H1 (cell line): ENCODE data around the gene UBAP2. TPM values are rescaled to one million over a fixed set of nuclear protein-coding genes. Genes with fewer than 3 reads are reported as not detected.

Source experiments
- CTCF ChIA-PET: fragments of 300-600 bp; sonication (Branson Sonifier 250); formaldehyde crosslinking; loops from one replicate; lab custom pipeline; 2021; ENCODE audit not compliant: partially characterized antibody; lab: Charles Lee
- POLR2A ChIA-PET: fragments of 300-600 bp; sonication (Branson Sonifier 250); formaldehyde crosslinking; loops from one replicate; lab custom pipeline; 2021; ENCODE audit warnings: inconsistent platforms; ENCODE audit not compliant: partially characterized antibody; lab: Charles Lee
- DNase-seq, 2 experiments: peaks; one replicate each; pipeline versions ENCODE4 v3.0.0 to v3.0.0-alpha.2; 2010 to 2022; ENCODE audit warnings: low spot score in 2 of 2, low read depth in 1 of 2, mixed read lengths in 1 of 2
- FAIRE-seq: peaks from 2 replicates; lab custom pipeline; 2011; peaks lifted over from hg19 to GRCh38; lab: Jason Lieb, UNC
- H2AFZ ChIP-seq: 2 replicates; pipeline ENCODE4 v1.8.1; 2012; ENCODE audit warnings: low read length, inconsistent platforms
- H2AK5ac ChIP-seq: 2 replicates; pipeline ENCODE4 v1.6.1; 2013; ENCODE audit warnings: low read depth, low read length
- H2BK120ac ChIP-seq: replicated peaks from 2 replicates; pipeline ENCODE3; 2013; ENCODE audit warnings: low read depth, low read length, inconsistent platforms
- H2BK12ac ChIP-seq: 2 replicates; pipeline ENCODE4 v1.6.1; 2013; ENCODE audit warnings: low read depth, low read length
- H2BK15ac ChIP-seq: 2 replicates; pipeline ENCODE4 v1.6.1; 2013; ENCODE audit warnings: low read length
- H2BK20ac ChIP-seq: 2 replicates; pipeline ENCODE4 v1.6.1; 2013; ENCODE audit warnings: low read length
- H2BK5ac ChIP-seq: 2 replicates; pipeline ENCODE4 v1.6.1; 2013; ENCODE audit warnings: low read depth, low read length
- H3K14ac ChIP-seq: 2 replicates; pipeline ENCODE4 v1.6.1; 2013; ENCODE audit warnings: inconsistent platforms; ENCODE audit not compliant: insufficient read length
- H3K18ac ChIP-seq: 2 replicates; pipeline ENCODE4 v1.6.1; 2013; ENCODE audit warnings: low read length; ENCODE audit errors: extremely low read depth
- H3K23ac ChIP-seq: 2 replicates; pipeline ENCODE4 v1.6.1; 2013; ENCODE audit warnings: inconsistent platforms; ENCODE audit not compliant: insufficient read length
- H3K23me2 ChIP-seq: 2 replicates; pipeline ENCODE4 v1.6.1; 2013; ENCODE audit warnings: low read depth, low read length
- H3K27ac ChIP-seq: 2 replicates; pipeline ENCODE4 v1.6.1; 2011; ENCODE audit warnings: low read depth, low read length, inconsistent platforms
- H3K27me3 ChIP-seq, 4 experiments: replicated peaks in 1 of 4; 1 replicate in 1 of 4; 2 replicates in 3 of 4; pipeline versions ENCODE4 v1.6.1 to v1.8.1; 2011 to 2013; ENCODE audit warnings: low read length in 3 of 4, mild to moderate bottlenecking in 3 of 4, inconsistent platforms in 2 of 4, mixed read lengths in 2 of 4, moderate library complexity in 1 of 4; ENCODE audit not compliant: control insufficient read depth in 3 of 4, insufficient read depth in 3 of 4; ENCODE audit errors: extremely low read depth in 1 of 4
- H3K36me3 ChIP-seq, 4 experiments: 2 replicates each; pipeline versions ENCODE4 v1.6.1 to v1.8.1; 2011 to 2013; ENCODE audit warnings: mild to moderate bottlenecking in 4 of 4, low read length in 3 of 4, moderate library complexity in 2 of 4, control low read depth in 1 of 4, inconsistent platforms in 1 of 4; ENCODE audit not compliant: insufficient read depth in 4 of 4, control insufficient read depth in 2 of 4
- H3K4ac ChIP-seq: replicated peaks from 2 replicates; pipeline ENCODE3; 2013; ENCODE audit warnings: low read length, low read depth, mixed read lengths, inconsistent platforms; ENCODE audit not compliant: insufficient read length
- H3K4me1 ChIP-seq, 4 experiments: replicated peaks in 1 of 4; 1 replicate in 1 of 4; 2 replicates in 3 of 4; pipeline versions ENCODE4 v1.6.1 to v1.8.1; 2011 to 2013; ENCODE audit warnings: low read length in 3 of 4, inconsistent platforms in 2 of 4, mixed read lengths in 1 of 4; ENCODE audit not compliant: insufficient read depth in 4 of 4, control insufficient read depth in 3 of 4
- H3K4me2 ChIP-seq, 2 experiments: 2 replicates each; pipeline versions ENCODE4 v1.6.1 to v1.8.1; 2011 to 2013; ENCODE audit warnings: low read depth in 2 of 2, low read length in 2 of 2, control low read depth in 1 of 2, inconsistent platforms in 1 of 2, mild to moderate bottlenecking in 1 of 2; ENCODE audit not compliant: insufficient read depth in 1 of 2
- H3K4me3 ChIP-seq, 4 experiments: fragments of 200-600, 300-600 bp in 1 of 4; sonication (generic), shearing (Covaris generic), sonication (Bioruptor Twin) in 1 of 4; 2 replicates each; pipeline versions ENCODE4 v1.5.1 to v1.8.1; 2011 to 2016; ENCODE audit warnings: low read length in 4 of 4, low read depth in 3 of 4, control low read depth in 2 of 4, inconsistent platforms in 2 of 4, mild to moderate bottlenecking in 2 of 4, mixed read lengths in 1 of 4, moderate library complexity in 1 of 4; ENCODE audit not compliant: insufficient read depth in 2 of 4; ENCODE audit errors: extremely low read depth in 1 of 4
- H3K56ac ChIP-seq: replicated peaks from 2 replicates; pipeline ENCODE3; 2013; ENCODE audit warnings: low read depth, mild to moderate bottlenecking, mixed read lengths, low read length, inconsistent platforms; ENCODE audit not compliant: insufficient read length
- H3K79me1 ChIP-seq: 2 replicates; pipeline ENCODE4 v1.6.1; 2013; ENCODE audit warnings: low read depth, low read length, control low read depth
- H3K79me2 ChIP-seq, 2 experiments: 2 replicates each; pipeline versions ENCODE4 v1.6.1 to v1.8.1; 2012 to 2013; ENCODE audit warnings: low read length in 2 of 2, mild to moderate bottlenecking in 2 of 2, inconsistent platforms in 1 of 2; ENCODE audit not compliant: insufficient read depth in 2 of 2, control insufficient read depth in 1 of 2
- H3K9ac ChIP-seq, 4 experiments: replicated peaks in 1 of 4; 1 replicate in 1 of 4; 2 replicates in 3 of 4; pipeline versions ENCODE4 v1.6.1 to v1.8.1; 2011 to 2013; ENCODE audit warnings: low read depth in 3 of 4, low read length in 3 of 4, control low read depth in 2 of 4, mild to moderate bottlenecking in 2 of 4, moderate library complexity in 2 of 4, inconsistent platforms in 1 of 4; ENCODE audit errors: extremely low read depth in 1 of 4
- H3K9me3 ChIP-seq, 2 experiments: 2 replicates each; pipeline versions ENCODE4 v1.6.1 to v1.8.1; 2012 to 2013; ENCODE audit warnings: mild to moderate bottlenecking in 2 of 2, moderate library complexity in 2 of 2, control low read depth in 1 of 2, inconsistent platforms in 1 of 2, low read depth in 1 of 2, low read length in 1 of 2, mixed read lengths in 1 of 2; ENCODE audit not compliant: insufficient read depth in 2 of 2
- H4K20me1 ChIP-seq, 2 experiments: replicated peaks in 1 of 2; 2 replicates each; pipeline versions ENCODE3 to v1.8.1; 2011 to 2013; ENCODE audit warnings: inconsistent platforms in 2 of 2, low read length in 2 of 2, mild to moderate bottlenecking in 1 of 2; ENCODE audit not compliant: insufficient read depth in 2 of 2, control insufficient read depth in 1 of 2
- H4K5ac ChIP-seq: 2 replicates; pipeline ENCODE4 v1.6.1; 2013; ENCODE audit warnings: low read length, low read depth, mixed read lengths, inconsistent platforms; ENCODE audit not compliant: insufficient read length
- H4K8ac ChIP-seq: 2 replicates; pipeline ENCODE4 v1.8.0; 2013; ENCODE audit warnings: mild to moderate bottlenecking, moderate library complexity, low read length, inconsistent platforms; ENCODE audit not compliant: insufficient read depth; ENCODE audit errors: extremely low read depth
- H4K91ac ChIP-seq: replicated peaks from 2 replicates; pipeline ENCODE3; 2013; ENCODE audit warnings: low read length, mixed read lengths, inconsistent platforms; ENCODE audit not compliant: insufficient read length
- CREB1 ChIP-seq: IDR thresholded peaks from 2 replicates; pipeline ENCODE4 v1.6.1; 2012; ENCODE audit warnings: inconsistent platforms
- SAP30 ChIP-seq: fragments of 300-600 bp; sonication (generic); IDR thresholded peaks from 2 replicates; pipeline ENCODE4 v1.7.1; 2012; ENCODE audit warnings: low read length, moderate library complexity, mild to moderate bottlenecking, inconsistent platforms; ENCODE audit not compliant: insufficient read depth, insufficient replicate concordance
- TAF1 ChIP-seq: IDR thresholded peaks from 2 replicates; pipeline ENCODE4 v1.6.1; 2011; ENCODE audit warnings: mild to moderate bottlenecking, low read depth, low read length
- TEAD4 ChIP-seq: IDR thresholded peaks from 2 replicates; pipeline ENCODE4 v1.6.1; 2012; ENCODE audit warnings: low read depth, low read length, inconsistent platforms, mixed read lengths
- YY1 ChIP-seq: IDR thresholded peaks from 2 replicates; pipeline ENCODE4 v1.6.1; 2011; ENCODE audit warnings: low read depth, mild to moderate bottlenecking, low read length
- ZNF274 ChIP-seq: IDR thresholded peaks from 2 replicates; pipeline ENCODE4 v1.7.0; 2012; ENCODE audit warnings: low read length, borderline replicate concordance; ENCODE audit errors: extremely low read depth
- WGBS, 2 experiments: shearing (Covaris generic) in 1 of 2; methylation state at CpG; one replicate each; pipeline versions ENCODE4 v1.1.6 to v1.1.7; 2013 to 2015; ENCODE audit warnings: low lambda C conversion rate in 2 of 2, mixed read lengths in 2 of 2, inconsistent platforms in 1 of 2, low coverage in 1 of 2, missing lambda C conversion rate in 1 of 2; ENCODE audit not compliant: insufficient replicate concordance in 2 of 2, insufficient coverage in 1 of 2, insufficient read length in 1 of 2; ENCODE audit errors: extremely low coverage in 1 of 2, missing lambda C conversion rate in 1 of 2; 5-methylcytosine and 5-hydroxymethylcytosine counted together
- polyA plus RNA-seq, 7 experiments: library from polyadenylated mRNA; depleted of rRNA in 3 of 7; stranded (reverse) in 5 of 7; unstranded in 2 of 7; fragments of >200 nt in 5 of 7; fragments of 200-250 nt in 2 of 7; gene quantifications; 1 replicate in 5 of 7; 2 replicates in 1 of 7; 4 replicates in 1 of 7; pipeline versions ENCODE4 v1.2.1 to v1.2.3, GENCODE V29; 2011 to 2013; ENCODE audit warnings: missing spikeins in 2 of 7, mixed read lengths in 2 of 7
- total RNA-seq: library from RNA; stranded (reverse); fragmentation: NEBNext Ultra II Directional; extraction: Animal tissue kit (Norgen Biotek cat#: 25700); gene quantifications from 2 replicates; pipeline ENCODE4 v1.2.1, GENCODE V29; 2021

UBAP2 gene
- total and polyA plus RNA-seq, 2 of the 8 experiments (the other 6 are each of a cell fraction or from before 2014, with no cell fraction given): 75.0 to 81.4 TPM

- Histone ChIP-seq H2AFZ (no peak overlapping the region), H4K20me1 (peaks cover 0 to 3% of the 10 kb centered on the region in 2 experiments), H2BK12ac (no peak overlapping the region), H3K4me2 (no peak overlapping the region), H3K36me3 (peaks cover 0 to 41% (median 10%) of the 10 kb centered on the region in 4 experiments; a peak in 5 of 8 replicates), H3K56ac (no peak overlapping the region), H3K27me3 (no peaks in the 10 kb centered on the region), H3K27ac (no peak overlapping the region), H4K5ac (no peak overlapping the region), H3K23me2 (no peaks in the 10 kb centered on the region), H3K4ac (no peak overlapping the region), H3K79me2 (no peaks in the 10 kb centered on the region; a peak in 1 of 4 replicates), H3K4me1 (no peaks in the 10 kb centered on the region), H2AK5ac (no peak overlapping the region), H4K91ac (no peak overlapping the region), H2BK120ac (no peak overlapping the region), H3K9ac (no peak overlapping the region), H2BK5ac (no peak overlapping the region), H3K23ac (no peak overlapping the region), H3K4me3 (no peak overlapping the region), H2BK15ac (no peak overlapping the region), H2BK20ac (no peak overlapping the region), H3K9me3 (no peaks in the 10 kb centered on the region), H3K14ac (no peak overlapping the region), H3K18ac (no peak overlapping the region), H3K79me1 (no peaks in the 10 kb centered on the region), H4K8ac (no peak overlapping the region)
- 93% methylated on average over 3 of the region's 3 CpGs; no CpG with 5 or more reads in 1 of the 2 experiments for WGBS, 2 experiments
- TF ChIP-seq TEAD4: no peak
- no peak for TF ChIP-seq TAF1
- no peak for TF ChIP-seq YY1
- no peak for TF ChIP-seq ZNF274
- no peak for TF ChIP-seq CREB1
- no peak for TF ChIP-seq SAP30
- POLR2A ChIA-PET: interaction anchor here (1.6 kb wide), 1 partner anchor 10 kb away, joined by 4 read pairs; no protein-coding TSS in a partner anchor
- FAIRE-seq (no peak), DNase-seq (no peak)
- CTCF ChIA-PET: interaction anchor here (0.9 to 1.4 kb wide), 2 partner anchors 73 to 74 kb away, joined by 3 to 5 read pairs; no protein-coding TSS in a partner anchor
Observed at GRCh38 chr9:34001298-34001697, 47.4 kb downstream of the UBAP2 start.
